T-cell (primary cell): ENCODE data around the gene TXNRD2. TPM values are rescaled to one million over a fixed set of nuclear protein-coding genes. Genes with fewer than 3 reads are reported as not detected.

ENCODE experiments used
- ATAC-seq, 4 experiments: fragments of 200-7000 bp in 3 of 4; fragments of 150-1000 bp in 1 of 4; cut with Tn5 transposase; replicated peaks in 1 of 4; 1 replicate in 3 of 4; 2 replicates in 1 of 4; pipeline ENCODE4 v1.10.0; 2021; ENCODE audit warnings: moderate library complexity in 3 of 4, mild to moderate bottlenecking in 2 of 4, moderate number of reproducible peaks in 1 of 4
- CTCF ChIA-PET, 2 donors: fragments of 300-600 bp; sonication (Branson Sonifier 250); formaldehyde crosslinking; loops; one replicate each; lab custom pipeline; 2022; ENCODE audit warnings: antibody characterized with exemption in 2 of 2; lab: Charles Lee
- POLR2A ChIA-PET, 2 donors: fragments of 300-600 bp; sonication (Branson Sonifier 250); formaldehyde crosslinking; loops; one replicate each; lab custom pipeline; 2022; ENCODE audit warnings: antibody characterized with exemption in 2 of 2; lab: Charles Lee
- DNase-seq, 35 experiments: peaks; one replicate each; pipeline versions ENCODE4 v3.0.0 to v3.0.0-alpha.2; 2013 to 2023
- H3K27ac ChIP-seq: one replicate; pipeline ENCODE4 v1.5.1; 2013; ENCODE audit warnings: low read length
- H3K27me3 ChIP-seq, 2 experiments: replicated peaks in 1 of 2; 1 replicate in 1 of 2; 2 replicates in 1 of 2; pipeline versions ENCODE4 v1.6.1 to v1.7.0; 2013; ENCODE audit warnings: low read length in 1 of 2, mixed read lengths in 1 of 2; ENCODE audit not compliant: control insufficient read depth in 2 of 2, insufficient read depth in 2 of 2; ENCODE audit errors: extremely low read depth in 1 of 2
- H3K36me3 ChIP-seq, 2 donors: 1 replicate in 1 of 2; 2 replicates in 1 of 2; pipeline versions ENCODE4 v1.6.1 to v1.7.0; 2013; ENCODE audit warnings: low read length in 1 of 2; ENCODE audit not compliant: control insufficient read depth in 2 of 2, insufficient read depth in 1 of 2; ENCODE audit errors: extremely low read depth in 1 of 2
- H3K4me1 ChIP-seq, 2 experiments: 1 replicate in 1 of 2; 2 replicates in 1 of 2; pipeline versions ENCODE4 v1.6.1 to v1.7.0; 2013; ENCODE audit warnings: low read length in 2 of 2, mixed read lengths in 1 of 2; ENCODE audit not compliant: insufficient read depth in 2 of 2, control insufficient read depth in 1 of 2; ENCODE audit errors: extremely low read depth in 1 of 2
- H3K4me3 ChIP-seq, 2 donors: 1 replicate in 1 of 2; 2 replicates in 1 of 2; pipeline versions ENCODE4 v1.5.1 to v1.7.0; 2013; ENCODE audit warnings: mild to moderate bottlenecking in 2 of 2, low read length in 1 of 2, moderate library complexity in 1 of 2; ENCODE audit not compliant: control insufficient read depth in 1 of 2; ENCODE audit errors: extremely low read depth in 1 of 2
- H3K9me3 ChIP-seq: 2 replicates; pipeline ENCODE4 v1.7.0; 2013
- H3K27ac Mint-ChIP-seq, 2 donors: one replicate each; pipeline ENCODE4 v1.8.0; 2020 to 2021; ENCODE audit warnings: mild to moderate bottlenecking in 2 of 2, mixed read lengths in 2 of 2
- H3K27me3 Mint-ChIP-seq, 2 donors: one replicate each; pipeline ENCODE4 v1.8.0; 2021 to 2022; ENCODE audit warnings: mixed read lengths in 2 of 2
- H3K36me3 Mint-ChIP-seq: one replicate; pipeline ENCODE4 v1.8.0; 2021; ENCODE audit warnings: mixed read lengths
- H3K4me1 Mint-ChIP-seq, 3 donors: one replicate each; pipeline ENCODE4 v1.8.0; 2020 to 2022; ENCODE audit warnings: mixed read lengths in 3 of 3, mild to moderate bottlenecking in 1 of 3
- H3K4me3 Mint-ChIP-seq, 3 donors: one replicate each; pipeline ENCODE4 v1.8.0; 2020 to 2022; ENCODE audit warnings: mild to moderate bottlenecking in 3 of 3, mixed read lengths in 3 of 3, moderate library complexity in 3 of 3
- H3K9me3 Mint-ChIP-seq, 3 donors: one replicate each; pipeline ENCODE4 v1.8.0; 2020 to 2022; ENCODE audit warnings: mixed read lengths in 3 of 3
- WGBS: methylation state at CpG from one replicate; pipeline ENCODE4 v1.1.5; 2013; ENCODE audit warnings: missing lambda C conversion rate; ENCODE audit not compliant: insufficient coverage; 5-methylcytosine and 5-hydroxymethylcytosine counted together
- total RNA-seq, 35 experiments: library from RNA in 6 of 35; stranded (reverse) in 6 of 35; fragments of 120-200 nt in 1 of 35; gene quantifications; one replicate each; pipeline versions ENCODE4 v1.2.1 to v1.2.4 and lab custom pipeline; 2013 to 2026

The TXNRD2 gene
- total RNA-seq, 5 donors from 2014 or later (not counting 1 experiment from before 2014, with no cell fraction given), result 26.5 to 47.4 (median 28.7) TPM

GRCh38 chr22:19962909-19963806 is 21.5 kb upstream of the TXNRD2 start:
- Mint-ChIP-seq H3K36me3 (peaks cover 7% of the 10 kb centered on the region), H3K4me3 (no peak overlapping the region), H3K9me3 (no peaks in the 10 kb centered on the region), H3K27ac (no peak overlapping the region), H3K27me3 (no peaks in the 10 kb centered on the region), H3K4me1 (peaks cover 0 to 6% (median 2%) of the 10 kb centered on the region in 3 donors)
- Histone ChIP-seq H3K4me3 (no peak overlapping the region), H3K27ac (no peak overlapping the region), H3K4me1 (peaks cover 4 to 14% of the 10 kb centered on the region in 2 experiments), H3K9me3 (no peaks in the 10 kb centered on the region), H3K27me3 (no peaks in the 10 kb centered on the region), H3K36me3 (peaks cover 15 to 19% of the 10 kb centered on the region in 2 donors)
- no peak for DNase-seq
- no peak for ATAC-seq
- POLR2A ChIA-PET, result no interaction called here
- WGBS, result 86% methylated on average over 25 of the region's 30 CpGs
- CTCF ChIA-PET, result interaction anchor here in 1 of 2 donors (0.6 kb wide), 1 partner anchor 1849 kb away, joined by 4 read pairs; no protein-coding TSS in a partner anchor

GRCh38 chr22:19962246-19962908 is 20.8 kb upstream of the TXNRD2 start:
- Histone ChIP-seq H3K36me3 (peaks cover 14 to 15% of the 10 kb centered on the region in 2 donors), H3K9me3 (no peaks in the 10 kb centered on the region), H3K27ac (no peak overlapping the region), H3K4me3 (no peak overlapping the region), H3K27me3 (no peaks in the 10 kb centered on the region), H3K4me1 (peaks cover 4 to 14% of the 10 kb centered on the region in 2 experiments)
- Mint-ChIP-seq H3K4me1 (peaks cover 0 to 6% (median 2%) of the 10 kb centered on the region in 3 donors), H3K36me3 (peaks cover 7% of the 10 kb centered on the region), H3K27me3 (no peaks in the 10 kb centered on the region), H3K4me3 (no peak overlapping the region), H3K27ac (no peak overlapping the region), H3K9me3 (no peaks in the 10 kb centered on the region)
- CTCF ChIA-PET, result interaction anchor here in 1 of 2 donors (0.6 kb wide), 1 partner anchor 1850 kb away, joined by 4 read pairs; no protein-coding TSS in a partner anchor
- peak; percentile 67 to 83 (median 76) for ATAC-seq
- DNase-seq, result peak in 33 of 35 experiments; percentile 34 to 86 (median 56)
- POLR2A ChIA-PET, result no interaction called here
- 67% methylated on average over 22 of the region's 22 CpGs for WGBS

- Mint-ChIP-seq H3K4me3 (no peak overlapping the region), H3K27me3 (no peaks in the 10 kb centered on the region), H3K36me3 (peaks cover 3% of the 10 kb centered on the region), H3K27ac (no peak overlapping the region), H3K9me3 (no peaks in the 10 kb centered on the region), H3K4me1 (peaks cover 0 to 6% (median 2%) of the 10 kb centered on the region in 3 donors)
- CTCF ChIA-PET, result no interaction called here
- H3K4me1 ChIP-seq, result peaks cover 4 to 14% of the 10 kb centered on the region in 2 experiments
- WGBS, result 88% methylated on average over 8 of the region's 8 CpGs
- H3K36me3 ChIP-seq, result peaks cover 14% of the 10 kb centered on the region in 2 donors
- DNase-seq (no peak), ATAC-seq (no peak)
- no peak overlapping the region for H3K27ac ChIP-seq
- POLR2A ChIA-PET, result no interaction called here
- H3K27me3 ChIP-seq, result no peaks in the 10 kb centered on the region
- no peaks in the 10 kb centered on the region for H3K9me3 ChIP-seq
- H3K4me3 ChIP-seq, result no peak overlapping the region
Observed at GRCh38 chr22:19961868-19962245, 20.2 kb upstream of the TXNRD2 start.

GRCh38 chr22:19961201-19961580 is 19.6 kb upstream of the TXNRD2 start:
- 93% methylated on average over 9 of the region's 9 CpGs for WGBS
- POLR2A ChIA-PET, result no interaction called here

GRCh38 chr22:19960491-19961200 is 19.0 kb upstream of the TXNRD2 start:
- Histone ChIP-seq H3K9me3 (no peaks in the 10 kb centered on the region), H3K27me3 (no peaks in the 10 kb centered on the region), H3K27ac (no peak overlapping the region), H3K4me1 (peaks cover 4 to 23% of the 10 kb centered on the region in 2 experiments), H3K4me3 (no peak overlapping the region), H3K36me3 (peaks cover 10% of the 10 kb centered on the region in 2 donors)
- ChIA-PET POLR2A (no interaction called here), CTCF (no interaction called here)
- H3K27me3 Mint-ChIP-seq, result no peaks in the 10 kb centered on the region
- no peak for ATAC-seq
- no peak overlapping the region for H3K27ac Mint-ChIP-seq
- no peak for DNase-seq
- H3K36me3 Mint-ChIP-seq, result peaks cover 3% of the 10 kb centered on the region
- 94% methylated on average over 9 of the region's 12 CpGs for WGBS
- no peaks in the 10 kb centered on the region for H3K9me3 Mint-ChIP-seq
- peaks cover 2 to 8% (median 4%) of the 10 kb centered on the region in 3 donors for H3K4me1 Mint-ChIP-seq
- no peak overlapping the region for H3K4me3 Mint-ChIP-seq

More at GRCh38 chr22:19961201-19961580, 19.6 kb upstream of the TXNRD2 start:
- ATAC-seq, result no peak
- DNase-seq, result no peak
- CTCF ChIA-PET, result no interaction called here
- peaks cover 10 to 14% of the 10 kb centered on the region in 2 donors for H3K36me3 ChIP-seq
- no peak overlapping the region for H3K27ac Mint-ChIP-seq
- no peaks in the 10 kb centered on the region for H3K27me3 ChIP-seq
- H3K36me3 Mint-ChIP-seq, result peaks cover 3% of the 10 kb centered on the region
- no peak overlapping the region for H3K4me3 ChIP-seq
- H3K4me3 Mint-ChIP-seq, result no peak overlapping the region
- no peaks in the 10 kb centered on the region for H3K9me3 Mint-ChIP-seq
- no peaks in the 10 kb centered on the region for H3K9me3 ChIP-seq
- H3K4me1 Mint-ChIP-seq, result peaks cover 0 to 6% (median 2%) of the 10 kb centered on the region in 3 donors
- peaks cover 4 to 21% of the 10 kb centered on the region in 2 experiments for H3K4me1 ChIP-seq
- H3K27ac ChIP-seq, result no peak overlapping the region
- H3K27me3 Mint-ChIP-seq, result no peaks in the 10 kb centered on the region
